T-helper 2 cell (primary cell): ENCODE results near the gene AFF3.

ENCODE experiments used
- DNase-seq, 5 experiments: peaks; one replicate each; pipeline versions ENCODE4 v3.0.0 to v3.0.0-alpha.2; 2012 to 2022

Gene AFF3

GRCh38 chr2:99922664-99923063, 219.7 kb downstream of the AFF3 start:
- DNase-seq = no peak

DNA sequence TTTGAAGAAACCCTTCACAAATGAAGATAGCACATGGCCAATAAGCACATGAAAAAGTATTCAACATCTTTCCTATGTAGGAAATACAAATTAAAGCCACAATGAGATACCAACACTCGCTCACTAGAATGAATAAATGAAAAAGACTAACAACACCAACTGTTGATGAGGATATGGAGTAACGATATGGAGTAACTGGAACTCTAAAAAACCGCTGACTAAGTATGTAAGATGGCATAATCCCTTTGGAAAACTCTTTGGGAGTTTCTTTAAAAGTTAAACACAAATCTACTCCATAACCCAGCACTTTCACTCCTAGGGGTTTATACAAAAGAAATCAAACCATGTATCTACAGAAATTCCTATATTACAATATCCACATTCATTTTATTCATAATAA, 220.5 kb downstream of the AFF3 start:
- no peak for DNase-seq

DNA sequence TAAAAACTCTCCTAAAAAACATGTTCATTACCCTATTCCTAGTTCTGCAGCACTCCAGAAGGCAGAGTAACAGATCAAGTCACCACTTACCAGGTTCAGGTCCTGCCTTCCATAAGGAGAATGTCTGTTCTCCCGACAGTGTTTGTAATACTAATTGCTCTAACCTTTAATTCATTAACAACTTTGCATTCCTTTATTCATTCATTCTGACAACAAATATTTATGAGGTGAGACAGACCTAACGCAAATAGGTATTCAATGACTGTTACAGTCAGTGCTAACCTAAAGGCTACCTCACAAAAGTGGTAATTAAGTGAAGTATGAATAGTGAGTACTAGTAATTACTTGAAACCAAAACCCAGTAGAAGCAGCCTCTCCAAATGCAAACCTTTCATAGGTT, 224.0 kb downstream of the AFF3 start:
- DNase-seq = no peak

GRCh38 chr2:99915108-99915675, 227.2 kb downstream of the AFF3 start:
- no peak for DNase-seq

- no peak for DNase-seq
Measured at GRCh38 chr2:99911736-99912135, 230.7 kb downstream of the AFF3 start.

GRCh38 chr2:99910902-99911301, 231.5 kb downstream of the AFF3 start:
- DNase-seq = no peak

- DNase-seq = no peak
Measured at GRCh38 chr2:99905636-99906035, 236.8 kb downstream of the AFF3 start.

GRCh38 chr2:99905025-99905424, 237.4 kb downstream of the AFF3 start:
- DNase-seq = no peak

GRCh38 chr2:99903981-99904380, 238.4 kb downstream of the AFF3 start:
- no peak for DNase-seq

GRCh38 chr2:99900556-99900955, 241.8 kb downstream of the AFF3 start:
- DNase-seq = no peak

DNA sequence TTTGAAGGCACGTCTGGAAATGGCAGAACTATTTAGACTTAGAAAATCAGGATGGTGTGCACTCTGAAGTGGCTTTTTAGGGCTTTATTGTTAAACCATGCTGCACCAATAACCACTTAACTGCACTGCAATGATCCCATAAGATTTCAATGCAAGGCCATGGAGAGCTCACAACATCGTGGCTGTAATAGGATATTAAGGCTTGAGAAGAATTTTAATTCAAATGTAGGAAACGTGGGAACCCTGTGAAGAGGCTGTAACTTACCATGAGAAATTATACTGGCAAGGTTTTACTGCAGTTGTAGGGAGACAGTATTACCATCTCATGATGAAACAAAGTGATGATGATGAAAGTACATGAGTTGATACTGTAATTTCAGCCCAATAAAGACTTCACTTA, 242.5 kb downstream of the AFF3 start:
- DNase-seq = no peak

DNA sequence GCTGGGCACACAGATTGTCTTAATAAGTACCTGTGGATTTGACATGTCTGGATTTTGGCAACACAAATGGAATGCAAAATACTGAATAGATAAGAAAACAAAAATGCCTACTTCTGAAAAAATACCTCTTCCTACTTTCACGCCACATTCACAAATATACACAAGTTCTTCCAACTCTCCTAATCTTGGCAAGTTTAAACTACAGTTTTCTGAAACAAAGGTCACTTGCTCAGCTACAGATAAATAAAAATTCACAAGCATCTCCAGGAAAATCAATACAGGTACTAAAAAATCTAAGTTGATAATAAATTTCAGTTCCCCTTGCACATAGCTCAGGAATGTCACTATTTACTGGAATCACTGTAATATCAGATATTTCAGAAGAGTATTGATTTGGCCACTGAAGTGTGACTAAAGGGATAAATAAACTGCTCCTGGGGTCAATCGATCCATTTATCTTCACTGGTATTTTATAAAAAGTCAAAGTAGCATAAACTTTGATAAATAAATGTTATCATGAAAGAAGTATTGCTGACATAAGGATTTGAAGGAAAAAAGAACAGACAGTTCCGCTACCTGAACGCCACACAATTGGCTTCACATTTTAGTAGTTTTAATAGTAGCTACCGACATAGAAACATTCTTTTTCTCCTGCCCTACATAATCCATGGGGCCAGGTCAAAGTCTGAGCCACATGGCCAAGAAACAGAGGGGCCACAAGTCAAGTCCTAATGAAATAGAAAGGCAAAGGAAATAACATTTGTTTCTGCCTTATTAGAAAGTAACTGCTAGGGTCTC, 243.1 kb downstream of the AFF3 start:
- DNase-seq = no peak

- DNase-seq = no peak
Measured at GRCh38 chr2:99898336-99899048, 243.9 kb downstream of the AFF3 start.

DNA sequence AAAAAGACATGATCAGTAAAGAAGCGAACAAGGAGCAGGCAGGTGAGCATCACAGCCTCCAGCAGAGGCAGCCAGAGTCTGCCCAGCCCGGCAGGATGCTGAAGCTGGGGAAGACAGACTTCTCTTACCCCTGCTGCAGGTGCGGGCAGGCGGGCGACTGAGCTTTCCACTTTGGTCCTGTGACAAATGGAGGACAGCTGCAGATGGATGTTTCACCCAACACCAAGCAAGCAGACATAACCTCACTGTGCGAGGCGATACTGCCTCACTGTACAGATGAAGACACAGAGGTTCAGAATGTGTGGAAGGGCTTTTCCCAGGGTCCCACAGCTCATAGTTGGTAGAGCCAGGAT, 251.0 kb downstream of the AFF3 start:
- DNase-seq = no peak

DNA sequence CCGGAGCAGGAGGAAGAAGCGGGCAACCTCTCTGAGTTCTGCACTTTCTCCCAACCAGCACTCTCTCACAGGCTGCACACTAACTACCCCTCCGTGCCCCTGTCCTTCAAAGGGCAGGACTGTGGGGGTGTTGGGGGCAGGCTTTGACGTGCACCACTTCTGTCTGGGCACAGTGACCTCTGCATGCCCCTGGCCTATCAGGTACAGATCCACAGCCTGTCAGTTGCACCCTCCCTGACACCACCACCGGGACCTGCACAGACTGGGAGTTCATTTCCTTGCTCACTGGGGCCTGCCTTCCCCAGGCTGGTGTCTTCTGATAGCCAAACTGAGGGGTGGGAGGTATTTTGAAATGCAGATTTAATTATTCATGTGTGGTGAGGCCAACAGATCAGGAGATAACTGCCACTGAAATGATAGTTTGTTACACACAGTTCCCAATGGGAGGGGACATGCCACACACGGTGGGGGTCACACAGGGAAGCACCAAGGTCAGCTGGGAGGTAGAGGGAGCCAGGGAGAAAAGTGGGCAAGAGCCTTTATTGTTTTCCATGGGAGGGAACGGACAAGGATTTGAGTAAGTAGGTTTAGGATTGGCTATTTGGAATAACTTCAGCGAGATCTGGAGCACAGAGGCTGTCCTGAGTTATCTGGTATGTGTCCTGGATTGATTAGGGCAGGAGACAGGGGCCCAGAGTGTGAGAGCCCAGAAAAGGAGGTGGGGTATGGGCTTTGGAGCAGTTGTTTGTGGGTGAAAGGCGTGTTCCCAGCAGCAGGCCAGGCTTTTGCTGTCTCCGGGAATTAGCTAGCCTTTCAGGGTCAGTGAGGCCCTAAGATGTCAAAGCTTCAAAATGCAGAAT, 251.6 kb downstream of the AFF3 start:
- DNase-seq = no peak

GRCh38 chr2:99888617-99889016, 253.8 kb downstream of the AFF3 start:
- no peak for DNase-seq

- DNase-seq = no peak
Measured at GRCh38 chr2:99886418-99886817, 256.0 kb downstream of the AFF3 start.

DNA sequence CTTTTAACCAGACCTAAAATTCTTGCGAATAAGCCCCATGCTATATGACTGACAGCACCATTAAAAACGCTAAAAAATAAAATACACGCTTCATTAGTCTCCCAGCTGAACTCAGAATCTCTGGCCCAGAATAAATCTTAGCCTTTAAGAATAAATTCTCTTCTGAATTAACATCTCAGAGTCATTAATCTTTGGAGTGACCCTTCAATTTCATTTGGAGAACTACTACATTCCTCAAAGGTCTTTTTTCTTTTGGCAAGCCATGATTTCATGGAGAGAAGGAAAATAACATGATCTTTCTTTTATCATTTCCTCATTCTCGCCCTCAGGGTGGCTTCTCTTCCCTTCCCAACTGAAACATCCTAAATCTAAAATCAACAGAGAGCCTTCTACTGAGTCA, 259.0 kb downstream of the AFF3 start:
- no peak for DNase-seq

DNA sequence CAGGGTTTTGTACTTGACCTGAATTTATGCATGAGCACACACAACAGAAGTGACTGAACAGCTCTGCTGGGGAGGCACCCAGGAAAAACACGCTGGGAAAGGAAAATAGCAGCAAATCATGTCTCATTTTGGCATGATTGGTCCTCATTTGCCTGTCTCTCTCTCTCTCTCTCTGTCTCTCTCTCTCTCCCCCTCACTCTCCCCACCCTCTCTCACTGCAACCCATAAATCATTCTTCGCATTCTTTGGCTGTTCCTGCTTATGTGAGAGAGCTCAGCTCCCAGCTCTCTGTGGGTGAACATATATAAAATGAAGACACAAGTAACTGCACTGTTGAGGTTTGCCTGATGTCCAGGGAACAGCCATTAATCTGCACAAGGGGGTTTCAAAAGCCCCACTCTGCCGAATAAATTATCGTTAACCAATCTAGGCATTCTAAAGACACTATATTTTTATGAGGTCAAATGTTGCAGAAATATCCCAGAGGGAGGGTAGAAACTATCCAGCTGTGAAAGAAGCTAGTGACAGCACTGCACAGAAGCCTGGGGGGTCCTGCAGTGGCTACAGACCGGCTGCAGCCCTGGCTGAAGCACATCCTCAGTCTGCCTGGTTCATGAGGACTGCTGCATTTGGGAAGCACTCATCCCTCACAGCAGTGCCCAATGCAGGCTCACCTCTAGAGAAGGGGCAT, 260.3 kb downstream of the AFF3 start:
- DNase-seq = no peak

DNA sequence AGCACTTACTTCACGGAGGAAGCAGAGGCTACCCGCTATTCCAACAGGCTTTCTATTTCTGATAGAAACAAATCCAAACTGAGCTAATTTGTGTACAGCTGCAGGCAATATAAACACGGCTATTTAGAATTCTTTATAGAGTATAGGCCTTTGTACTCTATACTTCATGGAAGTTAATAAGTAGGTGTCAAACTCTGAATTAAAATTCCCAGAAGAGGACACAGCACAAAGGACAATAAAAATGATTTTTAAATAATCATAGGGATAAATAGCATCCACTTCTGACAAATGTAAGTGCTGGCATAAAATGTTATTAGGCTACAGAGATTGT, 261.5 kb downstream of the AFF3 start:
- DNase-seq = no peak

DNA sequence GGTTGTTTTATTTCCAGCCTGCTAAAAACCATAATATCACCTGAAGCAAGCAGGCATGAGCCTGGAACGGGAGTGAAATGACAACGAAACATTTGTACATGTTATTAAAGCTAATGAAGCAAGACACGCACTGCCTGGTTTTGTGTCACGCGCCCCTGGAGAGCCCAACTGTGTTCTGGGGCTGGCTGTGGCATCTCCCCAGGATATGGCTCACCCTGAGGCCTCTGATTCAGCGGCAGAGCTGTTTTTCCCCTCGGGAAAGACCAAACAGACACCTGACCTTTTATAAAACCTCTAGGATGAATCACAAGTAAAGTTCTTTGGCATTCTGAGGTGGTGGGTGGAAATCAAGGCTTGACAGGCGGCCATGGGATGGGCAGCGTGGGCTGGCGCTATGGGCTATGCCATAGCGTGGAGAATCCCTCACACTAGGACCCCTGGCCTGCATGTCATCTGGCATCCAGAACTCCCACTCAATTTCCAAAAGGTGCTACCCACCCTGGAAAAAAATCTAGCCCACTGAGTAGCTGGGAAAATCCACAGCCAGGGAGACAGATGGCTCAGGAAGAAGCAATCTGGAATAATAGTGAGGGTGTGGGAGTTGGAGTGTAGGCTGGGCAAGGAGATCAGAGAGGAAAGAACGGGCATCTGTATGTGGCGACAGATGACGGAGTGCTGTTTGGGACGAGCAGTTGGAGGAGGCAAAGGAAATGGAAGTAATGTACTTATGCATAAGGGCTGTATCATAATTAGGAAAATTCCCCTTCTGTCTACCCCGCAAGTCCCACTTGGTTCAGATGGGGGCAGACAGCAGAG, 262.0 kb downstream of the AFF3 start:
- no peak for DNase-seq

DNA sequence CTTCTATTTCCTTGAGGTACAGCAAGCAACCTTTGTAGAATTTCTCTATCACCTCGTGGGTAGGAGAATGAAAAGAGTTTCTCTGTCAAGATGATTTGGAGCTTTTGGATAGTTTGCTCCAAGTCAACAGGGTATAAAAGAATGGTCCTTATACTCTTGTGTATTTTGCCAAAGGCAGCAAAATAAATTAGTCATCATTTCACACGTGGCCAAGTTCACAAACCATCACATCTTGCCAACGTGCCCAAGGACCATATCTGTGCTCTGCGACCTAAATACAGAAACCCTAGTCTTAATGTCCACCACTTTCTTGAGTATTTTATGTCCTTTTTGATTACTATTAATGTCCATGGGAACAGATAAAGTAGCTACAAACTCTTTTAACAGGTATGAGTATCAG, 262.9 kb downstream of the AFF3 start:
- no peak for DNase-seq
